Measurements from ENCODE around the gene RAD51B. TPM values are rescaled to one million over a fixed set of nuclear protein-coding genes. Genes with fewer than 3 reads are reported as not detected.

Gene RAD51B
- total RNA-seq, 2 donors from 2014 or later, result 37.0 to 49.7 TPM

GRCh38 chr14:68331426-68331825 is 511.8 kb downstream of the RAD51B start:
- no peaks in the 10 kb centered on the region for H3K4me1 Mint-ChIP-seq
- H3K27me3 Mint-ChIP-seq, result no peaks in the 10 kb centered on the region
- H3K4me3 Mint-ChIP-seq, result no peak overlapping the region
- no peaks in the 10 kb centered on the region for H3K36me3 Mint-ChIP-seq (ENCODE audit: low read depth)
- H3K9me3 Mint-ChIP-seq, result no peaks in the 10 kb centered on the region
- no peak for ATAC-seq (replicated peaks)
- H3K27ac Mint-ChIP-seq, result no peak overlapping the region

GRCh38 chr14:68331991-68332390 is 512.4 kb downstream of the RAD51B start:
- no peaks in the 10 kb centered on the region for H3K27me3 Mint-ChIP-seq
- no peak for ATAC-seq (replicated peaks)
- H3K36me3 Mint-ChIP-seq (ENCODE audit: low read depth), result no peaks in the 10 kb centered on the region
- H3K9me3 Mint-ChIP-seq, result no peaks in the 10 kb centered on the region
- H3K4me3 Mint-ChIP-seq, result no peak overlapping the region
- no peak overlapping the region for H3K27ac Mint-ChIP-seq
- H3K4me1 Mint-ChIP-seq, result no peaks in the 10 kb centered on the region

DNA sequence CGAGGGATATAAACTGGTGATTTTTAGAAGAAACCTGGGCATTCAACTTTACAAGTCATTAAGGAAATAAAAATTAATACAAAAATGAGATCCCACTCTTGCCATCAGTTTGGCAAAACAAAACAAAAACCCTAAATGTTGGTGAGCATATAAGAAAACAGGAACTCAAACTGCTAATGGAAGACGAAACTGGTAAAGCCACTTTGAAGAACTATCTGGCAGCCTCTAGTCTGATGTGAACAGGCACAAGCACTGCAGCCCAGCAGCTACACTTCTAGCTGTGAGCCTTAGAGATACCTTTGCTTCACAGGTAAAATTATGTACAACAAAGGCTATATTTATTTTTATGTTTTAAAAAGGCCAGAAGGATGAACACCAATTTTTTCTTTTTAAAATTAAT is 513.7 kb downstream of the RAD51B start:
- ATAC-seq (replicated peaks), result no peak
- H3K9me3 Mint-ChIP-seq, result no peaks in the 10 kb centered on the region
- H3K36me3 Mint-ChIP-seq (ENCODE audit: low read depth), result no peaks in the 10 kb centered on the region
- no peaks in the 10 kb centered on the region for H3K27me3 Mint-ChIP-seq
- peak overlapping the region; percentile 75 for H3K27ac Mint-ChIP-seq
- H3K4me3 Mint-ChIP-seq, result no peak overlapping the region
- no peaks in the 10 kb centered on the region for H3K4me1 Mint-ChIP-seq

GRCh38 chr14:68335312-68335711 is 515.7 kb downstream of the RAD51B start:
- no peaks in the 10 kb centered on the region for H3K4me1 Mint-ChIP-seq
- no peaks in the 10 kb centered on the region for H3K9me3 Mint-ChIP-seq
- H3K36me3 Mint-ChIP-seq (ENCODE audit: low read depth), result no peaks in the 10 kb centered on the region
- H3K27ac Mint-ChIP-seq, result no peak overlapping the region
- no peaks in the 10 kb centered on the region for H3K27me3 Mint-ChIP-seq
- H3K4me3 Mint-ChIP-seq, result no peak overlapping the region
- peak; percentile 58 for ATAC-seq (replicated peaks)

DNA sequence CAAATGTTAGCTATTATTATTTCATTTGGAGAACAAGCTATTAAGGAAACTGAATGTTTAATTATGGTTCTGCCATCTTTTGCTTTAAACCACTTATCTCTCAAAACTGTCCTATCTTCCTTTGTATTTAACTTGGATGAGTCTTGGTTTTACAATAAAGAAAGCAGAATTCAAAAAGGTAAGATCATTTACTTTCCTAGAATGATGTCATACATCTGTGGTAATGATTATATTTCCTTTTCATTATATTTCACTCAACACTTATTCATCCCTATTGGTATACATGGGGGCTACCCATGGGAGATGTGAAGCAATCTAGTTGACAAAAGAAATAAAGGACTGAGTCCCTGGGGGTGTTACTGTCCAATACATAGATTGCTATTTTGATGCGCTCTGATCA is 516.6 kb downstream of the RAD51B start:
- H3K27ac Mint-ChIP-seq, result no peak overlapping the region
- H3K27me3 Mint-ChIP-seq, result no peaks in the 10 kb centered on the region
- H3K4me1 Mint-ChIP-seq, result peaks cover 3% of the 10 kb centered on the region
- H3K4me3 Mint-ChIP-seq, result no peak overlapping the region
- no peaks in the 10 kb centered on the region for H3K9me3 Mint-ChIP-seq
- no peaks in the 10 kb centered on the region for H3K36me3 Mint-ChIP-seq (ENCODE audit: low read depth)
- peak; percentile 47 for ATAC-seq (replicated peaks)

- no peak for ATAC-seq (replicated peaks)
- no peak overlapping the region for H3K27ac Mint-ChIP-seq
- H3K9me3 Mint-ChIP-seq, result no peaks in the 10 kb centered on the region
- no peaks in the 10 kb centered on the region for H3K36me3 Mint-ChIP-seq (ENCODE audit: low read depth)
- no peak overlapping the region for H3K4me3 Mint-ChIP-seq
- H3K4me1 Mint-ChIP-seq, result peaks cover 13% of the 10 kb centered on the region
- no peaks in the 10 kb centered on the region for H3K27me3 Mint-ChIP-seq
Observed at GRCh38 chr14:68337279-68337678, 517.7 kb downstream of the RAD51B start.

DNA sequence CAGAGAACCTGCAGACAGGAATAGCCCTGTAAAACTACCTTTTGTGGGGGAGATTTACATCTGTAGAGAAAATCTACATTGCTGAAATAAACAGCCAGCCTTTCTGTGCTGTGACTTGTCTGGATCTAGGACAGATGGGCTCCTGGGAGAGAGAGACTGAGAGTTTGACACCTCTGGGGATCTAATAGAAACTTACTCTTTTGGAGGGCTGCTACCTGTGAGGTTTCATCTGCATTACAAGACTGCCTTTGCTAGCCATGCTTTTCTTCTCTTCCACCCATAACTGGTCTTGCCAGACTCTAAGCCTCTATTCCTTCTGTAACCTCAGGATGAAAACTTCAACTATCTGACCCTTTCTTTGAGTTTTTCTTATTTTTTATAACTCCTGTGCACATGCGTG is 520.7 kb downstream of the RAD51B start:
- no peak overlapping the region for H3K4me3 Mint-ChIP-seq
- H3K27me3 Mint-ChIP-seq, result no peaks in the 10 kb centered on the region
- H3K27ac Mint-ChIP-seq, result no peak overlapping the region
- H3K9me3 Mint-ChIP-seq, result no peaks in the 10 kb centered on the region
- H3K36me3 Mint-ChIP-seq (ENCODE audit: low read depth), result no peaks in the 10 kb centered on the region
- ATAC-seq (replicated peaks), result no peak
- H3K4me1 Mint-ChIP-seq, result peaks cover 13% of the 10 kb centered on the region

DNA sequence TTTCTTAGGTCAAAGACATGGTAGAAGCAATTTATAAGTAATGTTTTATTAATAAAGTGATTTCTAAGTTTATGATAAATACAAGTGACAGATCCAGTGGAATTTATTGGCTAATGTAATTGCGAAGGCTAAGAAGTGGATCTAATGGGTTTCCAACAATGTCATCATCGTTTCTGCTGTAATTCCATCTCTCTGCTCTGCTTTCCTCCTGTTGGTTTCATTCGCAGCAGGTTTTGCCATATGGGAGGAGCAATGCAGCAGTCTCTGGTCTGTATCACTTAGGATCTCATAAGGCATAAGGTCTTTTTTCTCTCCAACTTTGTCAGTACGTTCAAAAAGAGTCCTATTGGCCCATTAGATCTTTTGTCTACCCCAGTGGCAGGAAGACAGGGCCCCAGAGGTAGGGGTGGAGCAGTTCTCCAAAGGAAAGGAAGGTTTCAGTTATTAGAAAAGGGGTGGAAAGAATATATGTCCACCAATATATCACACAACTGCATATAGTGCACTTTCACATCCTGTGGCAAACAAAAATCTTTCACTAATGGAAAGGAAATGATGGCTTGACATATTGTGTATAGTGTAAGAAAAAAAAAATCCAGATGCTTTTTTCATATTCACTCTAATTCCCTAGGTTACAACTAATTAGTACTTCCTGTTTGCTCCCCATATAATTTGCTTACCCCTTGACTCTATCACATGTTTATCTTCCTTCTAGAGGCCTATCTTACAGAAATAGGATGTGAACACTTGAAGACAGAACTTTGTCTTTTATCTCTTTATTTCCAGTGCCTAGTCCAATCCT is 522.0 kb downstream of the RAD51B start:
- Mint-ChIP-seq H3K36me3 (ENCODE audit: low read depth) (no peaks in the 10 kb centered on the region), H3K9me3 (no peaks in the 10 kb centered on the region), H3K27ac (no peak overlapping the region), H3K4me1 (peaks cover 13% of the 10 kb centered on the region), H3K4me3 (no peak overlapping the region), H3K27me3 (no peaks in the 10 kb centered on the region)
- ATAC-seq (replicated peaks), result peak; percentile 57

GRCh38 chr14:68342216-68342763 is 522.7 kb downstream of the RAD51B start:
- ATAC-seq (replicated peaks), result no peak
- no peak overlapping the region for H3K27ac Mint-ChIP-seq
- no peak overlapping the region for H3K4me3 Mint-ChIP-seq
- no peaks in the 10 kb centered on the region for H3K27me3 Mint-ChIP-seq
- H3K9me3 Mint-ChIP-seq, result no peaks in the 10 kb centered on the region
- H3K36me3 Mint-ChIP-seq (ENCODE audit: low read depth), result no peaks in the 10 kb centered on the region
- H3K4me1 Mint-ChIP-seq, result peaks cover 13% of the 10 kb centered on the region

DNA sequence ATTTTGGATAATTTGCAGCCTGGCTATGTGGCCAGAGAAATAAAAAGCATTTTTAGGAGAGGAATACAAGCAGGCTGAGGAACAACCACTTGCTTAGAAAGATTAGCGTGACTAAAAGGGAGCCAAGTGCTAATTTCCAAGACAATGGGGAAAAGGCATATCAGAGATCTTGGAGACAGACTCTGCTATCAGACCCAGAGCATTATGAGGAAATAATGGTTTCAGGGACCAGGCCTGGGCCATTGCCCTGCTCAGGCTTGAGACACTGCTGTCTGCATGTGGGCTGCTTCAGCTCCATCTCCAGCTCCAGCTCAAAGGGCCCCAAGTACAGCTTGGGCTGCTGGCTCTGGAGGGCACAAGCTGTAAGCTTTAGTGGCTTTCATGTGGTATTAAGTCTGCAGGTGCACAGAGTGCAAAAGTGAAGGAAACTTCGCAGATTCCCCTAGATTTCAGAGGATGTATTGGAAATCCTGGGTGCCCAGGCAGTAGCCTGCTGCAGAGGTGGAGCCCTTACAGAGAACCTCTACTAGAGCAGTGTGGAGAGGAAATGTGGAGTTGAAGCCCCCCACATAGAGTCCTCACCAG is 524.0 kb downstream of the RAD51B start:
- H3K4me3 Mint-ChIP-seq, result no peak overlapping the region
- H3K4me1 Mint-ChIP-seq, result peaks cover 13% of the 10 kb centered on the region
- no peaks in the 10 kb centered on the region for H3K27me3 Mint-ChIP-seq
- no peak for ATAC-seq (replicated peaks)
- H3K36me3 Mint-ChIP-seq (ENCODE audit: low read depth), result no peaks in the 10 kb centered on the region
- no peak overlapping the region for H3K27ac Mint-ChIP-seq
- H3K9me3 Mint-ChIP-seq, result no peaks in the 10 kb centered on the region

DNA sequence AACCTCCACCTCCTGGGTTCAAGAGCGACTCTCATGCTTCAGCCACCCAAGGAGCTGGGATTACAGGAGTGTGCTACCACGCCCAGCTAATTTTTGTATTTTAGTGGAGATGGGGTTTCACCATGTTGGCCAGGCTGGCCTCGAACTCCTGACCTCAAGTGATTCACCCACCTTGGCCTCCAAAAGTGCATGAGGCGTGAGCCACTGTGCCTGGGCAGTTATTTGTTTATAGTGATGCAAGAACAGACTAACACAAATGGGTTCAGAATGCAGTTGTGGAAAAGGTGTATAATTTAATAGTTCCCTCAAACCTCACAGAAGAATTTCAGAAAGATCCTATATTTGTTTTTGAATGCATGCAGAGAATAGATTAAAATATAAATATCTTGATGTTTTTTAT is 526.2 kb downstream of the RAD51B start:
- H3K36me3 Mint-ChIP-seq (ENCODE audit: low read depth), result no peaks in the 10 kb centered on the region
- H3K27me3 Mint-ChIP-seq, result no peaks in the 10 kb centered on the region
- H3K4me1 Mint-ChIP-seq, result peaks cover 13% of the 10 kb centered on the region
- H3K4me3 Mint-ChIP-seq, result no peak overlapping the region
- ATAC-seq (replicated peaks), result no peak
- H3K27ac Mint-ChIP-seq, result no peak overlapping the region
- no peaks in the 10 kb centered on the region for H3K9me3 Mint-ChIP-seq

DNA sequence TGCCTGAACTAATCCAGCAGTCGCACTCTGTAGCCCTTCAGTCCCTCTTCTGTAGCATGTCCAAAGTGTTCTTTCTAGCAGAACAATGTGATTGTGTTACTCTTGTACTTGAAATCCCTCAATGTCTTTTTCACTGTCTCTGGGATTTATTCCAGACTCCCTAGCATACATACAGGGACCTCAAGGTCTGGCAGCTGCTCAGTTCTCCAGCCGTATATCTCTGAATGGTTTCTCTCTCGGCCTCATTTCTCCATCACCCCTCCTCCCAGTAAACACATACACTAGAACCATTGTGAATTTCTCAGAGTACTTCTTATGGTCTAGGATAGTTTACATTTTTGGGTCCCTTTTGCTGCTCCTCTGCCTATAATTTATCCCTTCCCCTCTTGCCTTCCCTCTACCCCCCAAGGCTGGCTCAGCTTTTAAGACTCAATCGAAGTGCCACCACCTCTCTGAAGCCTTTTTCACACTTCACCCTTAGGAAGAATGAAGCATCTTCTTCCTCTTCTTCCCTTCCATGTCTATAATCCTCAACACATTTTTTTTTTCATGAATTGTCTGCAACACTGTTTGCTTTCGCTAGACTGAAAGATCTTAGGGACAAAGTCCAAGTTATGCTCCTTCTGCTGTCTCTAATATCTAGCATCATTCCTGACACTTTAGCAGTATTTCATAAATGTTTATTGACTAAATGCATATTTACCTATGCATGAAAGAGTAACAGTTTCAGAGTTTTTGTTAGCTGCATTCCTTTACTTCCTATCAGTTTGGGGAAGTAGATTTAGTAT is 527.2 kb downstream of the RAD51B start:
- Mint-ChIP-seq H3K4me1 (peaks cover 5% of the 10 kb centered on the region), H3K4me3 (no peak overlapping the region), H3K27ac (no peak overlapping the region), H3K27me3 (no peaks in the 10 kb centered on the region), H3K9me3 (no peaks in the 10 kb centered on the region), H3K36me3 (ENCODE audit: low read depth) (no peaks in the 10 kb centered on the region)
- no peak for ATAC-seq (replicated peaks)

GRCh38 chr14:68349900-68350629 is 530.5 kb downstream of the RAD51B start:
- Mint-ChIP-seq H3K4me3 (no peak overlapping the region), H3K27ac (no peak overlapping the region), H3K9me3 (no peaks in the 10 kb centered on the region), H3K36me3 (ENCODE audit: low read depth) (no peaks in the 10 kb centered on the region), H3K4me1 (no peaks in the 10 kb centered on the region), H3K27me3 (no peaks in the 10 kb centered on the region)
- ATAC-seq (replicated peaks), result no peak

GRCh38 chr14:68355415-68355814 is 535.8 kb downstream of the RAD51B start:
- H3K27me3 Mint-ChIP-seq, result no peaks in the 10 kb centered on the region
- no peak for ATAC-seq (replicated peaks)
- H3K4me3 Mint-ChIP-seq, result no peak overlapping the region
- H3K36me3 Mint-ChIP-seq (ENCODE audit: low read depth), result no peaks in the 10 kb centered on the region
- H3K9me3 Mint-ChIP-seq, result peaks cover 4% of the 10 kb centered on the region
- H3K27ac Mint-ChIP-seq, result no peak overlapping the region
- peaks cover 23% of the 10 kb centered on the region for H3K4me1 Mint-ChIP-seq

Measured in activated T-helper 17 cell treated with anti-CD3 and anti-CD28 coated beads, Interleukin-2, amount 50 U/mL, for 72 hours (primary cell).